Measurements from ENCODE around the gene WDR70.

Gene WDR70

DNA sequence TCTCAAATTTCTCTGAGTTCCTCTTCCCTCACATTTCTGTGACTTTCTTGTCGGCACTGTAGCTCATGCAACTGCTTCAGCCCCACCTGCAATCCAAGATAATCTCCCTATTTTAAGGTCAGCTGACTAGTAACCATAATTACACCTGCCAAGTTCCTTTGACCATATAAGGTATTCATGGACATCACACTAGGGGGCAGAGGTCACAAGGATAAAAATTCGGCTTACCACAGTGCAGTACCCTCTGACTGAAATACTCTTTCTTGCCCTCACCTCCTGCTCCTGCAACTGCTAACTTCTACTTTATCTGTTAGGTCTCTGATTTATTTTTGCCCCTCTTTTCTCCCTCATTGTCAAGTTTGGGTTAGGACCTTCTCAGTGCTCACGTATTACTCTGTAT, 316.5 kb downstream of the WDR70 start:
- no peak for DNase-seq

DNA sequence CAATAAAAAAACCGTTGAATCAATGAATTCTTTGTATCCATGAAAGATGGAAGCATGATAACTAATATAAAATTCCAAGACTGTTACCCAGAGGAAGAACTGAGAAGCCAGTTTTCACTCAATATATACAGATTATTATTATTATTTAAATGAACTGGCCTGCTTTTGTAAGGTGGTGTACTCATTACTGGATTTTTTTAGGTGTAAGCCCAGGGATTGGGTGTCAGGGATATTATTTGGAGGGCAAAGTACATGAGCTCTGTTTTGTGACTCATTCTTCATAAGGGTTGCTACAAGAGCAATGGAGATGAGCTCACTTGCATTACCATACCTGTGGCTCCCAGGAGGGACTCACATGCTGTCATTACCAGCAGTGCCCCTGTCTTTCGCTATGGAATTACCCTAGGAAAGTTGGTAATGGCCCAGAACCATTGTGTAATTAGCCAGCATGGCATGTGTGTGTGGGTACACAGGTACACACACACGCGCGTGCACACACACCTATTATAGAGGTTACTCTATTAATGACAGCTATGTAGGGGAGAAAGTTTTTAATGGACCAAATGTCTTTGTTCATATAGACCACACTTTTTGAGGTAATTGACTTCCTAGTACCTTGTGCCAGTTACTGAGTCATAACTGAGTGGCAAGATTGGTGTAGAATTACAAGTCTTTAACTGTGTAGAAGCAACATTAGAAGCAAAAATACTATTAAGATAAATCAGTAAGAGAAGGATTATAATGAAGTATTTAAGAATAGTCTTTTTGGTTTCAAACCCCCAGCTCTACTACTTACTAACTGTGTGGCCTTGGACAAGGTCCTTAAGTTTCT, 317.3 kb downstream of the WDR70 start:
- no peak for DNase-seq

DNA sequence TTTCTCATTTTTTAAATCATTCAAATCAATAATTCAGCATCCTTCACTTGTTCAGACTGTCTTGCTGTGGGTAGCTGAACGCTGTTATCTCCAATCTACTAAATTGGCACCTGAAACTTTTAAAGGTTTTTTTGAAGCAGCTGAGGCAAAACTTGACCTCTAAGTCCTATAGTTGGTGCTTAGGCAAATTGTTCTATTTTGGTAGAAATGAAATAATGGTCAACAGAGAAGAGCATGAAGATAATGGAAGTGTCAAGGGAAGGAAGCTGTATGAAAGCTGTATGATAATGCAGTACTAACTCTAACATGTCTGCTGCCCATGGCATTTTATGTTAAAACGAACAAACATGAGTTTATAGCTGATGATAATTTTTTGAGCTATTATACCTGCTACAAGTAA, 322.8 kb downstream of the WDR70 start:
- DNase-seq = no peak

DNA sequence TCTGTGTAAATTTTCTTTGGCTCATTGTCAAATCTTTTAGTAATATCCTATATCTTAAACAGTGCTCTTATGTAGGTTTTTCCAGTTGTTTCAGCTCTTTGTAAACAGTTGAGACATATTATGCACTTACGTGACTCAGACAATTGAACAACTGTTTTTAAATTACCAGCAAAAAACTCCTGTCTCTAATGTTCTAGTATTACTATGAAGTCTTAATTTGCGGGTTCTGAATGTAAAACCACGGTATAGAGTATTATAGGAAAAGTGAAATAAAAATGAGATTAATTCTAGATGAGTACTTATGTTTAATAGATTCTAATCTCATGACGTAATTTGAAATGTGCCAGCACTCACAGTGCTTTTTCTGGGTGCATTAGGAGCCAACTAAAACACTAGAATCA, 324.7 kb downstream of the WDR70 start:
- DNase-seq = no peak

DNA sequence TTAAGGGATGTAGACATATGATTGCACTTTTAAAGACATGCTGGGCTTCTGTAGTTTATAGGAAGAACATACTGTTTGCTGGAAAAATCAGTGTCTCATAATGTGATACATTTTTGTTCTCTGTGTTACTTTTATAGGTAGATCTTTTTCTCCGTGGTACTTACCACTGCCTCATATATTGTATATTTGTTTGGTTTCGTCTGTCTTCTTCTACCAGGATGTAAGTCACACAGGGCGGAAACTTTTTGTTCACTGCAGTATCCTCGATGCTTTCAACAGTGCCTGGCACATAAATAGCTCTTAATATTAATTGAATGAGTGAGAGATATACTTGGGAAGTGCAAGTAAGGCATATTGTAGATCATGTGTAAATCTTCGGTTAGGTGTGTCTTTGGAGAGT, 325.3 kb downstream of the WDR70 start:
- no peak for DNase-seq

DNA sequence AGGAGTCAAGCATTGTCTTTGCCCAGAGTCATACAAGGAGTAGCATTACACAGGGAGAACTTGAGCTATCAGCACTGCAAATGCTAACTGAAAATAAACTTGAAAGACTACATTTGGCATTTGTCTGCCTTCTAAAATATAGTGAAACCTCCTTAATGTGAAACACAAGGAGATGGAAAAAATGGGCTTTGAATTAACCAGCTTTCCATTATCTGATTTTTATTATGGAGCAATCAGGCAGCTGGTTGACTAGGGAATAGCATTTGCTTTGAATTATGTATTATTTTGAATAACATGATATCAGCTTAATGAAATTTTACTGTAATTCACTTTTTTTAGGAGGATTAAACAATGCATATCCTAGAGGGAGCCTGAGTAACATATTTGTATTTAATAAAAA, 329.9 kb downstream of the WDR70 start:
- no peak for DNase-seq

DNA sequence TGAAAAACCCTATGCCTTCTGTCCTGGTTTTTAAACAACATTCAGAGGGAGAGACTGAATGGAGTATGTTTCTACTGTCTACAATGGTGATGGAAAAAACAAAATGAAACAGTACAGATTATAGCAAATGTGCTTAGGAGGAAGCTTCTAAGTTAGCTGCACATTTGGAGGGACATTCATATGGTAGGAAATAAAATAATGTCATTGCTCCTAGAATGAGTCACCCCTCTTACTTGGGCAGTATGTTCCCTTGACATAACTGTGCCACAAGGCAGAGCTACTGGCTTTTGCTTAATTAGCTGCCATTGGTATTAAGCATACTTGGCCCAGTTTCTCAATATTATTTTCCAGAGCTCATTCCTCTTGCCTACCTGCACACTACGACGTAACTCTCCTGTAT, 331.8 kb downstream of the WDR70 start:
- DNase-seq = no peak

DNA sequence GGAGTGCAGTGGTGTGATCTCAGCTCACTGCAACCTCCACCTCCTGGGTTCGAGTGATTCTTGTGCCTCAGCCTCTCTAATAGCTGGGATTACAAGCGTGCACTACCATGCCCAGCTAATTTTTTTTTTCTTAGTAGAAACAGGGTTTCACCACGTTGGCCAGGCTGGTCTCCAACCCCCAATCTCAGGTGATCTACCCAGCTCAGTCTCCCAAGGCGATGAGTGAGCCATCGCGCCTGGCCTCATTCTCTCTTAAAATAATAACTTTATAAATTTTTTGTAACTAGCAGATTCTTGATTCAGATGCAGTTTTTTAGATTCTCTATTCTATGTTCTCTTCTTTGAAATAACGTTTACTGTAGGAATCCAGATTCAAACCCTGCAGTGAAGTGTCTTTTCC, 333.6 kb downstream of the WDR70 start:
- no peak for DNase-seq

DNA sequence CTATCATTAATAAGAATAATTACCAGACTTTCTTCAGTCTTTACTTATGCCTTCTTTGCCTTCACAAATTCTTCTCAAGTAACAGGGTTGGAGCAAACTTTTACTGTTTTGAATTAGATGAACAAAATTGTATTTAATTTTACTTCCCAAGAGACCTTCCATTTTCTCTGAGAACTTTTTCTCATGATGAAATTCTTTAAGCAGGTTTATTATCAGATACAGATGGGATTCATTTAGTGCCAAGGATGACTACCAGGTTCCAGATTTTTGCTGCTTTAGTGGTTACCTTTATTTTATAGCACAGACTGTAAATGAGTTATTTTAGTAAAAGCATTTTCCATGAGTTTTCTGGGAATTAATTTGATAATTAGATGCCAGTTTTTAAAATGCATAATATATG, 335.6 kb downstream of the WDR70 start:
- no peak for DNase-seq

DNA sequence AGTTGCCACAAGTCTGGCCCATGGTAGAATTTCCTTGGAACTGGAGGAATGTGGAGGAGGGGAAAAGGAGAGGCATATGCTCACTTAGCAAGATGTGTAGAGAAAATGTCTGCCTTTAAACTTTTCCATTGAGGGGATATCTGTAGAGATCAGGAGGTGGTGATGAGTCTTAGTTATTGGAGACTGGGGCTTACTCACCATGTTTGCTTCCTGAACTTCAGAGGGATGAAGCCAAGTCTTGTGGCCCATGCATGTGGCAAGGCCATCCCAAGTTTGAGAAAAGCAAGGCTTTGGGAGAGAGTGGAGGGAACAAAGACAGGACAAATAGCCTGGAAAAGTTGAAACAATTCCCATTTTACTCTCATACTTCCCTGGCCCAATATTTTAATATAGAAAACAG, 336.2 kb downstream of the WDR70 start:
- DNase-seq = no peak

DNA sequence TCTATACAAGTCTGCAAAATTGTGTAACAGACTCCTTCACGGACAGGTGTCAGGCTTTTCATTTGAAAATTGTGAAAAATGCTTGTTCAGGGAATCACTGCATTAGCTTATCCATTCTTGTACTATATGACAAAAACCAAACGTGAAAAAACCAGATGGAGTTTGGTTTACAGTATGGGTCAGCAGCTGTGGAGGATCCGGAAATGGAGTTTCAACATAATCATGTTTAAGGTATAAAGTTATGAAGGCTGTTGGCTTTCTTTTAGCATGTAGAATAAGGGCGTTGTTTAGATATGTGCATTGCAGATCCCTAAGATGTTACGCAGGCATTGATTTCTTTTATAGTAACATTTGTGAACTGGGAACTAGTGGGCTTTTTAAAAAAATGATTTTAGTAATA, 336.9 kb downstream of the WDR70 start:
- DNase-seq = no peak

DNA sequence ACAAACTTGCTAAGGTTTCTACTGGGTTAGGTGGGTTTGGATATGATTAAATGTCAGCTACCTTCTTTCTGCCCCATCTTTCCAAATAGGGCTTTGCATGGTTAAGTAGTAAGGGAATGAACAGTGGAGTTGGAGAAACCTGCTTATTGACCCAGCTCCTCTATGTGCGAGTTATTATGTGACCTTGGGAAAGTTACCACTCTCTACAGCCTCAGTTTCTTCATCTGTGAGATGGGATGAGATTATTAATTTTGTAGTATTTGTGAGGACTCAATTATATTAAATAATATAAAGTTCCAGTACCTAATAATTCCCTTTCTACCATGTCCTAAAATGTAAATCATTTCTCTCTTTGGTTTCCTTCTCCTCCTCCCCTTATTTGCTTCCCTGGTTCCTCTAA, 337.3 kb downstream of the WDR70 start:
- no peak for DNase-seq

DNA sequence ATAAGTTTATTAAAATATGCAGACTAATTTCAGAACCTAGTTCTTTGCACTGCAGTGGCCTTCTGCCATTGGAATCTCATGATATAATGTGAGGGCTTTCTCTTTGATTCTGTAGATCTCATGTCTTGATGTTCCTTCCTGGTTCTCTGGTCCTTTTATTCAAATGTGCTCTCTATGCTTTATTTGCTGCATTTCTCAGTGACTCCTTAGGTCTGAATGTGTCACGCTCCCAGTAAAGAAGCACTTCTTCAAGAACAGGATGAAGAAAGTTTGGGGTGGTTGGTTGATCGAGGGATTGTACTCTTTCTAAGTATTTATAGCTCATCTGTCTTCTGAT, 338.1 kb downstream of the WDR70 start:
- no peak for DNase-seq

DNA sequence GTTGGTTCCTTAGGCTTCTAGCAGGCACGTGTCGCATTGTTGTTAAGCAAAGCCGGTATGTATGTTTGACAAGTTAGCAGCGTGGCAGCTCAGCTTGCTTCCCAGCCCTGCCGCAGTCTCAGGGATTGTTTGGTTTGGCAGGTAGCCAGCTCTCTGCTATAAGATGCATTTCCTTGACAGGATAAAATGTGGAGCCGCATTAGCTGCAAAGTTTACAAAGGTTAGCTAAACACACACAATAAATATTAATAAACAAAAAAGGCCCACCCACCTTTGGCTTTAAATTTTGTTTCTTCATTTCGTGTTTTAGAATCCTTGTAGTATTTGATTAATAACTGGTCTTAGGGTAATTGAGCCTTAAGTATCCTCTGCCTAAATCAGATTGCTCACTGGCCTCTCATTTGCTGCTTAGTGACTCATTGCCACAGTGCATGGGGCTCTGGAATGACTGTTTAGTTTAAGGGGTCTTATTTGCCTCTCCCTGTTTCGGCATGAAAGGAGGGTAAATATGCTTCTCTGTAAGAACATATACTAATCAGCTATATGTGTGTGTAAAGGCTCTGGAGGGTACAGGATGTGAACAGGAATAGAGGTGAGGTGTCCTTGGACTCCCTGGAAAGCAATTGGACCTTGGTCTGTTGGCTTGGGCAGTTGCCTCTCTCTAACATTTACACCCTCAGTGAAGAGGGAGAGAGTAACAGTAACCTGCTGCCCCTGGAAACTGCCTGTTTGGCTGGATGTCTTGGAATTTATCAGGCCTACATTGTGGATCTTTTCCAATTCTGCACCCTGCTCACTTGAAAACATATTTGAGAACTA, 338.7 kb downstream of the WDR70 start:
- peak; percentile 81 for DNase-seq

DNA sequence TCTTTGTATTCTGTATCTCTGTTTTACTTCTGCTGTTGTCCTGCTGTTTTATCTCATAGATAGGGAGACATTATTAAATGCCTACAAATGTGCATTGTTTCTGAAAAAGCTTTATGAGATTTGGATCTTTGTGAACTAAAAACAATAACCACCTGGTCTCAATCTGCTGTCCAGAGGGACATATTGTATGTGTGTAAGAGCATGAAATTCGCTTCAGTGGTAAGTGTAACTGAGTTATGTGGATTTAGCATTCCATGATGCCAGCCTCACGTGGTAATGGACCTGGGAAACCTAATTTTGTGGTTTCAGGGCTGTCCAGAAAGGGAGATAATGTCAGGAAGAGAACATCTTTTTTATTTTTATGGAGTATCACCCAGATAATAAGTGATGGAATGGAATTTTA, 341.4 kb downstream of the WDR70 start:
- DNase-seq = no peak

DNA sequence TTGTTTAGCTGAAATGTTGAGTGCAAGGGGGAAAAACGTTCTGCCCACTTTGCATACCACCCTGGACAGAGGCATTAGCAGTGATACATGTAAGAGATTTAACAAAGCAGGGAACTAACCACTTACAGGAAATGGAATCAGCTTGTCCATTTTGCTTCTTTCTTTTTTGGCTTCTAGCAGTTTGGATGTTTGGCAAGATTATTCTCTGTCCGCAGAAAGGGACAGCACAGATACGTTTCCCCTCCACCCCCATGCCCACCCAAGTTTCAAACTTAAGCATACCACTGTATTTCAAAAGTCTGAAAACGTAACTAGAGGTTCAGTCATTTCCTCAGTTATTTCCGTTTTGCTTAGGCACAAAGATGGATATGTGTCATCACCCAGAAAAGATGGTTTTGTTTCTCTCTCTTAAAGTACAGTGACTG, 342.3 kb downstream of the WDR70 start:
- DNase-seq = no peak

DNA sequence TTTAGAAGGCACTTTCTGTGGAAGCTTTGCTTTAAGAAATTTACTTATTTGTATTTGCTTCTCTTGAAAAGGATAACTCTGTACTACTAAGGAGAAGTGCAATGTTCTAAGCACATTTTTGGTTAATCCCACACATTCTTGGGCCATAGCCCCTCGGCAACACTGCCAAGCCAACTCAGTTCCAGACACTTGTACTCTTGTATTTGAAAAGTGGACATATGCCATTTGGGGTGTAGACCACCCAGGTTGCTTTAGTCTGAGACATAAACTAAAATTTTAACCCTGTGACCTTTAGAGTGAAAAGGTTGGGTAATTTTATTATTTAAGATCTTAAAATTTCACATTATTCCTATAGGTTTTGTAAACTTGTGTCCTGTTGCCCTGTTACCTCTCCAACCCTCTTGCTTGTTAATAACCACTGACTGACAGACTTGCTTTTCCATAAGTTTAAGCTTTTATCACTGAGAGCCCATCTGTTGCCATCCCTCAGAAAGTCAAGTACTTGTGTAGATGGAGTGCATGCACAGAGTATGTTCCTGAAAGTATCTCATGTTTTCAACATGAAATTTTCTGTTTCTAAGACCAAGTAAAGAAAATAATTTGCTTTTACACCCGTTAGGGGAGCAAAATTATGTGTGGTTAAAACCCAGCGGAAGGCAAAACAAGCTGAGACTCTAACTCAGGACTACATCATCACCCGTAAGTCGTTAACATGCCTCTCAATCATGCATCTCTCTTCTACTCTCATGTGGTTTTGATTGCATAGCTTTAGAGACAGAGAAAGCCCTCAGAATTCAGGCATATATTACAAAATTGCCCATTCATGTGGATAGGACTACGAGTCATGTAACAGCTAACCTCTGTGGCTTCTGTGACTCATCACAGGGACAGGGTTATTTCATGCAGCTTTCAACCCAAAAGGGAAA, 343.4 kb downstream of the WDR70 start:
- DNase-seq = no peak

DNA sequence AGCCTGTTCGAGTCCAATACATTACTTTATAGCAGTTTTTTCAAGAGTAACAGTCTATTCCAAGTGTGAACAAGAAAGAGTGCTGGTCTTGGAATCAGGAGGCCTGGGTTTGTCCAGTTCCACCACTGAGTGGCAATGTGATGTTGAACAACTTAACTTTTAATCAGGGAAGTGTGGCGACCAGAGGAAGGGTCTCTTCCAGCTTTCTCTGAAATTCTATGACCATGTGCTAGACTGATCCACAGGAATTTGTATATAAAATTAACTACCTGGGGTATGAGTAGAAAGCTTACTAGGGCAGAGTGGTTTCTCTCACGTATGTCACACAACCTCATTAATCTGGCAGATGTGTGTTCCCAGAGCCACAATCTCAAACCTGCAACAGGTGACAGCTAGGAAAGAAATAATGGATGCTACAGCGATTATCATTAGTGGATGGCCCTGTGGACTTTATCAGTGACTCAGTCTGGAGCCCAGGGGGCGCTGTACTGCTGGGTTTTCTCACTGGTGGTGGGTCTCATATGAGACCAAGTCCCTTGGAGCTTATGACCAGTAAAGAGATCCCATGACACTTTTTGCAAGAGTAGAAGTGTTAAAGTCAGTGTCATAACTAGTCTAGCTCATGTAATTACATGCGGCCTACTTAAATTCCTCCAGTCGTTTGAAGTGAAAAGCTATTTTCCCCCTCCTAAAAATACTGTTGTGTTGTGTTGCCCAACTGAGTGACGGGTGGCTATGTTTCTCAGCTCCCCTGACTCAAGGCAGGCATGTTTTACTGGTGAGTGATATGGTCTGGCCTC, 344.2 kb downstream of the WDR70 start:
- DNase-seq = no peak

DNA sequence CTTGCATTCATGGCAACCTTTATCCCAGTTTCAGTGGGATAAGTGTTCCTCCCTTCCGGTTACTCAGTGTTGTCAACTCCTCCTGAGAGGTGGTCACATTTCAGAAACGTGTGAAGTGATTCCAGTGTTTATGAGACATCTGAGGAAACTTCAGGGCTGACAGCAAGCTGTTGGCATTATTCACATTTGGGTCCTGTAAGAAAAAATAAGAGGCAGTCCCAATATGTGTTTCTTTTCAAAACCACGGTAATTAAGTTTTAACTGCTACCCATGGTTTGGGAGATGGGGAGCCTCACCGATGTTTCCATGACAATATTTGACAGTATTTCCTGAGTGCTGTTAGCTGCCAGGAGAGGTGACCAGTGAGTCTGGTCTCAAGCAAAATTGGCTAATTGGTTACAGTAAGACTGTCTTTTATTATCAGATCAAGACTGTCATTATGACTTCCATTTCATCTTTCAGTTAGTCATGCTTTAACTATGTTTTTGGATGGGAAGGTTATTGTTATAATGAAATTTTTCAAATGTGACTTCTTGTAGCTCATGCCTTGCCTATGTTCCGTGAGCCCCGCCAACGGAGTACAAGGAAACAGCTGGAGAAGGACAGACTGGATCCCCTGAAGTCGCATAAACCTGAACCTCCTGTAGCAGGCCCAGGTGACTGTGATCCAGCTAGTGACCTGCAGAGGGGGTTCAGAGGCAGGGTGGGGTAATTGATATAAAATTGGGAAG, 345.4 kb downstream of the WDR70 start:
- DNase-seq = no peak

DNA sequence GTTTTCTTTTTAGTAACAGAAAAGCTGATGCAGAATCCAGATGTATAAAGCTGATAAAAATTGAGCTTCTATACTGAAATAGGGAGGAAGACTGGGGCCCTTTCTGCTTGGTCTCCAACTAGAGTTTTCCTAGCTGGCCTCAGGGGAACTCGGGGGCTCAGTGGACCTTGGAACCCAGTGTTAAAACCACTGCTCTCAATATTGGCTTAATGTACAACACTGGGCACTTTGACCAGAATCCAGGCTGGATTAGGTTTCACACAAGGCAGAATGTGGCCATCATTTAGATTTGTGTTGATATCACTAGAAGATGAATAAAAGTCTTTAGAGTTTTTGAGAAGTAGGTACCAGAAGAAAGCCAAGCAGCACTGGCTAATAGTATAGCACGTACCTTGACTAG, 346.1 kb downstream of the WDR70 start:
- no peak for DNase-seq

DNA sequence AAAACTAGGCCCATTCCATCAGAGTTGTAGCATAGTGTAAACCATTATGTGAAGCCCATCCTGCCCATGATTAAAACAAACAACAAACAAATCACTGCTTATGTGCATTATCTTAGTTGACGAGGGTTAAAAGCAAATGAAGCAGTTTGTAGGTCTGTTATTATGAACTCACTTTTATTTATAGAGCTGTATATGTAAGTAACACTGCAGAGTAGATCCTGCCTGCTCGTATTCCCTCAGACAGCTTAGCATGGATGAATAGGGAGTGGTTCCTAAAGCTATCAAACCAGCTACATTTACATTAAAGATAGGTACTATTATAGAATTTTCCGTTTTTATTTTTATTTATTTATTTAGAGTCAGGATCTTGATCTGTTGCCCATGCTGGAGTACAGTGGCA, 348.1 kb downstream of the WDR70 start:
- no peak for DNase-seq
